HG02938 (cell line): ENCODE measurements around the gene TMEM143.
"Not testable (repeated sequence)": the region's sequence is repeated elsewhere in the genome, so short reads cannot be mapped to it uniquely, and the experiment has no call there.

Experiments
- ATAC-seq: cut with Tn5 transposase; IDR thresholded peaks from one replicate; pipeline ENCODE4 v1.9.1; 2021; ENCODE audit warnings: mild to moderate bottlenecking, moderate library complexity; ENCODE audit not compliant: unreplicated experiment

Gene TMEM143

DNA sequence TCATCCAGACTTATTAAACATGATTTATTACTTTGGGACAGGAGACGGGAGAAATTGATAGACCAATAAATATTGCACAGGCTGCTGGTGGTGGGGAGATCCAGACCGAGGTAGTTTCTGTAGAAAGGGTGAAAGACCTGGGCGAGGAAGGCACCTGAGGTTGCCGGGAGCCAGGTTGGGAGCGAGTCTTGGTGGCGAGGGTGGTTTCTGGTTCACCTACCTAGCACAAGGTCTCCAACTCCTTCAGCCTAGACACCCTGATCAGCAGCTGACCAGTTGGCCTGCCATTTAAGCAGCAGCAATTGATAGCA, 31.4 kb downstream of the TMEM143 start:
- no peak for ATAC-seq

DNA sequence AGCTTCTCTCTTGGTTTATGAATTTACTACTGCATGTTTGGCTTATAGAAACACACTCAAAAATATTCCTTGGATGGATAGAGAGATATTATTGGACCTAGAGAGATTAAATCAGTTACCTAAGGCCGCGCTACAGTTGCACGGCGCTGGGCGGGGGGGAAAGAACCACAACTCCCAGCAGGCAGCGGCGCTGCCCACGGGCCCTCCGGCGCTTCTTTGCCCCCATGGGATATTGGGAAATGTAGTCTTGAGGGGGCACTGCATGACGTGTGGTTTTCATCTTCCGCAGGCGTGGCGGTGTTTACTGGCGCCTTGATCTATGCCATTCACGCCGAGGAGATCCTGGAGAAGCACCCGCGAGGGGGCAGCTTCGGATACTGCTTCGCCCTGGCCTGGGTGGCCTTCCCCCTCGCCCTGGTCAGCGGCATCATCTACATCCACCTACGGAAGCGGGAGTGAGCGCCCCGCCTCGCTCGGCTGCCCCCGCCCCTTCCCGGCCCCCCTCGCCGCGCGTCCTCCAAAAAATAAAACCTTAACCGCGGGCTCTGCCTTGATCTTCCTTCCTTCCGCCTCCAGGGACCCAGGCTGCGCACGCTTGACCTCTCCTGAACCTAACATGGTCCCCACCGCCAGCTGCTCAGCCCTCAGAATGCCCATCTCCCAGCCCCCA, 33.6 kb downstream of the TMEM143 start:
- no peak for ATAC-seq

DNA sequence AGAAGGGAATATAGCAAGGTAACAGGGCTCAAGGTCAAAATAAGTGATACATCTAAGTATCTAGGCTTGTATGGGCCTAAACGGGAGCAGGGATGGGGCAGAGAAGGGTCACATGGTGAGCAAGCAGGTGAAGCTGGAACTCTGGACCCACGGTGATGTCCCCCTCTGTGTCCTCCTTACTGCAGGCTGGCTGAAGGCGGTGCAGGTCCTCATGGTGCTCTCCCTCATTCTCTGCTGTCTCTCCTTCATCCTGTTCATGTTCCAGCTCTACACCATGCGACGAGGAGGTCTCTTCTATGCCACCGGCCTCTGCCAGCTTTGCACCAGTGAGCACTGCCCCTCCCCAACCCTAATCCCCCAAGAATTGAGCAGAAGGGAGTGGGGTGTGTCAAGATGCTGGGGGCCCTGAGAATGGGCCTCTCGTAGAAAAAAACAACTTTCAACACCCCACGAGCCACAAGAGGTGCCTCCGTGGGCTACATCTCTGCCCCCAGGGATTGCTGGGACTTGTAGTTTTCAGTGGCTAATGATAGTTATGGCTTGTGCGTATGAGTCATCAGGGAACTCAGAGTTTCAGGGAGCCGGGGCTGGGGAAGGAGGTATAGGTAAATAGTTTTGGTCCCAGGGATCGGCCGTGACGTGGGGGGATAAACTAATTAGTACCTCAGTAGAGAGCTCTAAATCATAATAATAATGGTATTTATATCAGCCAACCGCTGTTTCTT, 34.4 kb downstream of the TMEM143 start:
- no peak for ATAC-seq

DNA sequence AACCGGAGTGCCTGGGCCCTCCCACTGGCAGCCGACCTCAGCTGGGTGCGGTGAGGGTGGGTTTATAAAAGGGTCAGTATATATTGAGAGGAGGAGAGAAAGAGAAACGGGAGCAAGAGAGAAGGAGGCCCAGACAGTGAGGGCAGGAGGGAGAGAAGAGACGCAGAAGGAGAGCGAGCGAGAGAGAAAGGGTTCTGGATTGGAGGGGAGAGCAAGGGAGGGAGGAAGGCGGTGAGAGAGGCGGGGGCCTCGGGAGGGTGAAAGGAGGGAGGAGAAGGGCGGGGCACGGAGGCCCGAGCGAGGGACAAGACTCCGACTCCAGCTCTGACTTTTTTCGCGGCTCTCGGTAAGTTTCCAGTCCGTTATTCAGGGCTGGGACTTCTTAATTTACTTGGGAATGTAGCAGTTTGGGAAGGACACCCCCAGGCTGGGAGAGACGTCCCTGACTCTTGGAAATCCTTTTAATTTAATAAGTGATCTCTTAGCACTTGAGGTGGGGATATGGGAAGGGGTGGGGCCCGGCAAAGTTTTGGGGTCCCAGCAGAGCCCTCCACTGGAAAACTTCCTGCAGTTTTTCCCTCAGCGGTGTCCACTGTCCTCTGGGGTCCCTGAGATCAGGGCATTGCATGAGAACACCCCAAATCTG, 38.4 kb downstream of the TMEM143 start, which contains the start of gene EMP3:
Gene EMP3 (plus strand): TSS at position 288 of the 646 bp plus-strand sequence. CDS start 1,293 bp downstream, outside the sequence.
- ATAC-seq = no peak

DNA sequence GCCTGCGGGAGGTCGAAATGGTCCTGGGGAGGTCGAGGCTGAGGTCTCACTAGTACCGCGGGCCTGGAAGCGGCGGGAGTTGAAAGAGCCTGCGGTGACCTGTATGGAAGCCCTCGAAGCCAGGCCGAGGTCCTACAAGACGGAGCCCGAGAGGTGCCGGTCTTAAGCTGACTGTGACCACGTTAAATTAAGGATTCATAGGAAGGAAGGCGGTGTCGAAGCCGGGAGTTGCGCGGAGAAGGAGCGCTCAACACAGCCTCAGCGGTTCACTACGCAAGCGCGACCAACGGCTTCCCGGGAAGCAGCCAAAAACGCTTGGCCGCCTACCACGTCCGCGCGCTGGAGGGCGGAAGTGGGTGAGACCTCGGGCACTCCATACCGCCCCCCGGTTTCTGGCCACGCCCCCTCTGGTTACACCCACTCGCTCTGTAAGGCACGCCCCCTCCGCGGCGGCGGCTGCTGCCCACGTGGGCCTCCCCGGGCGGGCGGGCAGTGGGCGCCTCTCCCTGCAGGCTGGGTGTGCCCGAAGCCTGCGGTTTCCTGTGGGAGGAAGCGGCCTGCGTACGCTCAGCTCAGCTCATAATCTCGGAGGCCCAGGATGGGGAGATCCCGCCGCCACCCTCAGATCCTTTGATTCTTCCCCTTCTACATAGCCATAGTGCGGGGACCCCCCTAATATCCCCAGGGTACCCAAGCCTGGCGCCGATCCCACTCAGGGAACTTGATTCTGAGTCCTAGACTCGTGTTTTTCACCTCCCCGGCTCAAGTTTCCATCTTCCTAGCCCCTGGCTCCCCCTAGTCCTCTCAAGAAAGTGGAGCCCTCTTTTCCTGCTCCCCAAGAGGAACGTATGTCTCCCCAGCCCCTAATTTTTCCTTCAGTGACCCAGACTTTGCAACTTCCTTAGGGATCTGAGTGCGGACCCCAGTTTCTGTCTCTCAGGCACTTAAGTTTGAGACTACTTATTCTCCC, 41.8 kb downstream of the TMEM143 start:
- peak; percentile 54 for ATAC-seq

DNA sequence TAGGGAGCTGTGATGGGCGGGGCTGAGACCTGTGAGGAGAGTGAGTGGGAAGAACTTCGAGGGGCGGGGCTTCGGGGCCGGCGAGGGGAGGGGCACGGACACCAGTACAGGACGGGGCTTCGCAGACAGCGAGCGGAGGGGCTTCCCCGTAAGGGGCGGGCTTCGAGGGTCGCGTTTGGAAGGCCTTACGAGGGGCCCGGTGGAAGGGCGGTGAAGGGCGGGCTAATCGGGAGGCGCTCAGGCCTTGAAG, 42.4 kb downstream of the TMEM143 start:
- peak; percentile 48 for ATAC-seq

DNA sequence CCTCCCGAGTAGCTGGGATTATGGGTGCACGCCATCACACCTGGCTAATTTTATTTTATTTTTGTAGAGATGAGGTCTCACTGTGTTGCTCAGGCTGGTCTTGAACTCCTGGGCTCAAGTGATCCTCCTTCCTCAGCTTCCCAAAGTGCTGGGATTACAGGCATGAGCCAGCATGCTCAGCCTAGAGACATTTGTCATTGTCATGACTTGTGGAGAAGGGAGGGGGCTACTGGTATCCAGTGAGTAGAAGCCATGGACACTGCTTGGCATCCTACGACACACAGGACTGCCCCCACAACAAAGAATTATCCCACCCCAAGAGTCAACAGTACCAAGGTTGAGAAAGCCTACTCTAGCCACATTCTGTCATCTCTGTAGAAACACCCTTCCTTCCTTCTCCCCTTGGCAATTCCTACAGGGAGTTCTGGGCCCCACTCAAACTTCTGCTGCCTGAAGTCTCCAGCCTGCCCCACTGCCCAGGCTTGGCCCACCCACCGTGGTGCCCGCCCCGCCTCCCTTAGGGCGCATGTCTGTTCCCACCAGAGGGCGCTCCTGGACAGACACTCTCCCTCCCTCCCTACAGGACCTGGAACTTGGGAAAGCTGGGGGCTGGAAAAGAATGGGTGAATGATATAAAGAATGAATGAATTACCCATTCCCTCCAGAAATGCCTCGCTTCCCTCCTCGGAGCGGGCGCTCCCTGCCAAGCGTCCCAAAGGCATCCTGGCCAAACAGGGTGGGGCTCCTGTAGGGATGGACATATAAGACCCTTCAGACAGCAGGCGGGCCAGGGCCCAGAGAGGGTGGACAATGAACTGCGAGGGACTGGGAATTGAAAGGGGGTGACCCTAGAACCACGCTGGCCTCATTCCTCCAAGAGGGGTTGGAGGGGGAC, 43.8 kb downstream of the TMEM143 start:
- no peak for ATAC-seq

DNA sequence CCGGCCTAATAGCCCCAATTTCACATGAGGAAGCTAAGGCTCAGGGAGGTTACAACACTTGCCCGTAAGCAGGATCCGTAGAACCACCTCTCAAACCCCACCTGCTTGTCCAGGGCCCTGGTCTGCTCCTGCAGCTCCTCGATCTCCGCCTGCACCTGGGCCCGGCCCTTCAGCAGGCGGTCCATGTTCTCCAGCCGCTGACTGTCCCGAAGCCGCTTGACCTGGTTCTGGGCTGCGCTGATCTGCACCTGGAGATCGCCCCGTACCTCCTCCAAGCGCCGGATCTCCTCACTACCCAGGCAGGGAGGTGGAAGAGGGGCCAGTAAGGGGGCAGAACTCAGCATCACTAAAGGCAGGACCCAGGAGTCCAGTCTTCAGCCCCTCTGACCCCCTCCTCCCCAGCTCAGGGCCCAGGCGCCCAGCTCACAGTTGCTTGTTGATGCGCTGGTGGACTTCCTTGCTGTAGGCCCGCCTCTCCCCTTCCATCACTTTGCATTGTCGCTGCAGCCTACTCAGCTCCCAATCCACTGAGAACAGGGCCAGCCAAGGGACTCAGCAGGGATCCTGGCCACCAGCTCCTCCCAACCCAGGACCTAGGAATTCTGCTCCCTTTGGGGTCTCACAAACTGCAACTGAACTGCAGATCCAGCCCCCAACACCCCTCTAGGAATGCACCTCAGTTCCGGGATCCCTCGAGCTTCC, 45.3 kb downstream of the TMEM143 start:
- no peak for ATAC-seq

DNA sequence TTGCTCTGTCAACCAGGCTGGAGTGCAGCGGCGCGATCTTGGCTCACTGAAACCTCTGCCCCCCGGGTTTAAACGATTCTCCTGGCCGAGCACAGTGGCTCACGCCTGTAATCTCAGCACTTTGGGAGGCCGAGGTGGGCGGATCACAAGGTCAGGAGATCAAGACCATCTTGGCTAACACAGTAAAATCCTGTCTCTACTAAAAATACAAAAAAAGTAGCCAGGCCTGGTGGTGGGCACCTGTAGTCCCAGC, 46.1 kb downstream of the TMEM143 start:
- ATAC-seq = not testable (repeated sequence)

DNA sequence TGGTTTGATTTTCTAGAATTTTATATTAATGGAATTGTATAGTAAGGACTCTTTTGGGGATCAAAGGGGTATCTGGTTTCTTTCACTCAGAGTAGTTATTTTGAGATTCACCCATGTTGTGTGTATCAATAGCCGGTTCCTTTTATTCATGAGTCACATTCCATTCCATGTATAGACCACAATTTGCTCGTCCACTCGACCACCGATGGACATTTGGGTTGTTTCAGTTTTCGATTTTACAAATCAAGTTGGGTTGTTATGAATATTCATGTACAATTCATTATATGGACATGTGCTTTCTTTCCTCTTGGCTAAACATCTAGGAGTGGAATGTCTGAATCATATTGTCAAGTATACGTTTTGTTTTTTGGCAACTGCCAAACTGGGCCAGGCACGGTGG, 48.0 kb downstream of the TMEM143 start:
- ATAC-seq = no peak

DNA sequence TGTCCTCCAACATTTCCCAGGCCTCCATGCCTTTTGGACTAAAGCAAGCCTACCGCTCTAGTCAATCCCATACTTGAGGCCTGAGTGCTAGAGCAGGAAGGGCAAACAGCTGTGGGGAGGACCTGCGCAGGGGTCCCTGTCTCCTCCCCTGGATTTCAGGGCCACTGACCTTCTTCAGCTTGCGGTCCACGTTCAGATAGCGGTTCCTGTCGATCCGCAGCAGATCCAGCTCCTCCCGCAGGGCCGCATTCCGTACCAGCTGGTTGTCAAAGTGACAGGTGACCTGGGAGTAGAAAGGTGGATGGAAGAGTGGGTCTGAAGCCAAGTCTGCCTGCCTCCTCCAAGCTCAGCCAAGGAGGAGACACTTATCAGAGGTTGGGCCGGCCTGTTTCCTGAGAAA, 52.4 kb downstream of the TMEM143 start:
- no peak for ATAC-seq

DNA sequence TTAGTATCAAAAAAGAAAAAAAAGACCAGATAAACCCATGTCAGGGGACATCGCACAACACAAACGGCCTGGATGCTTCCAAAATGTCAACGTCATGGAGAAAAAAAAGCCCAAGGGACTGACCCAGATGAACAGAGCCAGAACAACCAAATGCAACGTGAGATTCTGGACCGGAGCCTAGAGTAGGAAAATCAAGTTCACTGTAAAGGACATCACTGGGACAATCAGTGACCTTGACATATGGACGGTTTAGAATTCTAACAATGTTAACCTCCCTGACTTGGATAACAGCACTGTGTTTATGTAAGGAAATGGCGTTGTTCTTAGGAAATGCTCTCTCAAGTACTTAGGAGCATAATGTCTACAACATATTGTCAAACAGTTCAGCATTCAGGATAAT, 53.5 kb downstream of the TMEM143 start:
- ATAC-seq = no peak

DNA sequence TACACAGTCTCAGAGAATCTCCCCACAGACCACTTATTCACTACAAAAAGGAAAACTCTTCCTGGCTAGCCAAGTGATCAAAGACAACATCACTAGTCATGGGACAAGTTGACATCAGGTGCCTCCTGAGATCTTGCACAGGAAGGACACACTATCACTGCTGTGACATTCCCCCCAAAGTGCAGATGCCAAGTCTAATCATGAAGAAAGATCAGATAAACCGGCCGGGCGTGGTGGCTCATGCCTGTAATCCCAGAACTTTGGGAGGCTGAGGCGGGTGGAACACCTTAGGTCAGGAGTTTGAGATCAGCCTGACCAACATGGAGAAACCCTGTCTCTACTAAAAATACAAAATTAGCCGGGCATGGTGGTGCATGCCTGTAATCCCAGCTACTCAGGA, 54.0 kb downstream of the TMEM143 start:
- ATAC-seq = not testable (repeated sequence)

DNA sequence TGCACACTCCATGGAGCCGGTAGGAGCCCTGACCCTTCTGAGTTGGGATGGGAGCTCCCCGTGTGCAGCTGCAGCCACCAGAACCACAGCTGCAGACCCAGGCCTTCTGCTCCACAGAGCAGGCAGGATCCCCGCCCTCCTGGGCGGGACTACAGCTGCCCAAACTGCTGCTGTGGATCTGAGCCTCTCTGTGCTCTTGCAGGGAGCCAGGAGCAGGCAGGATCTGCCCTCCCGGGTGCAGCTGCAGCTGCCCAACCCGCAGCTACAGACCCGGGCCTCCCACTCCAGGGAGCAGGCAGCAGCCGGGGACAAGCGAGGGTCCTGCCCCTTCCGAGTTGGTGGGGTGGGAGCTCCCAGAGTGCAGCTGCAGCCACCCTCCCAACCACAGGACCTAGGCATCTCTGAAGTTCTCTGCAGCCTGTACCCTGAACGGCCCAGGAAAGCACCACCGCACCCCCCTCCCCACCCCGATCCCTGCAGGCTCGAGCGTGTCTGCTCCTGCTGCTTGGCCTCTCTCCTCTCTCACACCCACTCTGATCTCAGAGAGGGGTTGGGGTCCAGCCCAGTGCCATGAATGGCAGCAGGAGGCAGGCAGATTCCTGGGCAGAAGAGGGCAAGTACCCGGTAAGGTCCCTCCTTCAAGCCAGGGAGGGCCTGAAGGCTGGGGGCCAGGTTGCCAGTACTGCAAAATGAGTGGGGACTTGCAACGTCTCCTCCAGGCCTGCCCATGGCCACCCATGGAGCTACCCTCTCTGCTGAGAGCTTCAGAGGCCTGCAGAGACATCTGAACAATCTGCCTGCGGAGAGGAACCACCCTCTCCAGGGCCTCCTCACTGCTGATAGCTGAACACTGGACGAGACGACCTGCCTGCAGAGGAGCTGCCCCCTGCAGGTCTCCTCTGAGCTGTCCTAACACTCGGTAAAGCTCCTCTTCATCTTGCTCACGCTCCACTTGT, 54.8 kb downstream of the TMEM143 start:
- ATAC-seq = no peak

DNA sequence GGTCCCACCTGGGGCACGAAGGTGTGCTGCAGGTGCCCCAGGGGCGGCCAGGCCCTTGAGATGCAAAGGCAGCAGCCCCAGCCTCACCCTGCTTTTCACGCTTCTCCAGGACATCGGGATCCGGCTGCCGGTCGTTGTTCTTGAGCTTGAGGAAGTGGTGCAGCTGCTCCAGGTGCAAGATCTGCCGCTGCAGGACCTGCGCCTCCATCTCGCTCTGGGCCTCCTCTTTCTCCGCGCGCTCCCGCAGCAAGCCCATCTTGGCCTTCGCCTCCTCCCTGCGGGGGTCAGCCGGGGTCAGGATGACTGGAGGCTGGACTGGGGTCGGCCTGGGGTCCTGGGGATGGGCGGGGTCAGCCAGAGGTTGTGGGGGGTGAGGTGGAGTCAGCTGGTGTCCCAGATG, 59.9 kb downstream of the TMEM143 start:
- no peak for ATAC-seq

DNA sequence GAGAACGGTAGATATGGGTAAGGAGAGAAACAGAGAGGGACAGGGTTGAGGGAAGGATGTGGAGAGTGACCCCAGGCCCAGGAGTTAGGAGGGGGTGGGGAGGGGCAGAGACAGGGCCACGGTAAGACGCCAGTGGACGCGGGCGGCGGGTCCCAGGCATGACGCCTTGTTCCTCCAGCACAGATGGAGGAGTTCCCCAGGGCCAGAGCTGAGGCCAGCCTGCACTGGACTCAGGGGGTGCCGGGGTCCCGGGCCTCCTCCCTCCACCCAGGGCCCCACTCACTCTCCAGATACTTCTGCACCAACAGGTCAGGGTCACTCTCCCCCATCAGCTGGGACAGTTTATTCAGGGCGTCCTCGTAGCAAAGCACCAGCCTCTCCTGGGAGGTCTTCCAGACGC, 60.4 kb downstream of the TMEM143 start:
- no peak for ATAC-seq

DNA sequence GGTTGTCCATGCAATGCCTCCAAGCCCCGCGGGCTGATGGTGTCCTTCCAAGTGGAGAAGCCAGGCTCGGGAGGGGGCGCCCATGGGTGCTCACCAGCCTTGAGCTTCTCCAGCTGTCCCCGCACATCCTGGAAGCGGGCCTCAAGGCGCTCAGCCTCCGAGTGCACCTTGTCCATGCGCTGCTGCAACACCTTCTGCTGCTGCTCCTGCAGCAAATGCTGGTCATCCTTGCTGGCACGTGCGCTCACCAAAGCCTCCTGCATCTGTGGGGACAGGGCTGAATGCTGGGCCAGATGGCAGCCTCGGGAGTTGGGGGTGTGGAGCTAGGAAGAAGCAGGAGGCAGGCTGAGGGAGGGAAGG, 61.2 kb downstream of the TMEM143 start:
- ATAC-seq = no peak

DNA sequence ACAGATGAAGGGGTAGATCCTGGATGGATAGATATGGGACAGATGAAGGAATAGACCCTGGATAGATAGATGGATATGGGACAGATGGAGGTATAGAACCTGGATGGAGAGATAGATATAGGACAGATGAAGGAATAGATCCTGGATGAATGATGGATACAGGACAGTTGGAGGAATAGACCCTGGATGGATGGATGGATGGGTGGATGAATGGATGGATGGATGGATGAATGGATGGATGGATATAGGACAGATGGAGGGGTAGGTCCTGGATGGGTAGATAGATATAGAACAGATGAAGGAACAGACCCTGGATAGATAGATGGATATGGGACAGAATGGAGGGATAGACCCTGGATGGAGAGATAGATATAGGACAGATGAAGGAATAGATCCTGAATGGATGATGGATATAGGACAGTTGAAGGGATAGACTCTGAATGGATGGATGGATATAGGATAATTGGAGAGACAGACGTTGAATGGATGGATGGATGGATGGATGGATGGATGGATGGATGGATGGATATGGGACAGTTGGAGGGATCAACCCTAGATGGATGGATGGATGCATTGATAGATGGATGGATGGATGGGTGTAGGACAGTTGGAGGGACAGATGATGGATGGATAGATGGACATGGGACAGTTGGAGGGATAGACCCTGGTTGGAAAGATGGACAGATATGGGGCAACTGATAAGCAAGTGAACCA, 61.7 kb downstream of the TMEM143 start:
- ATAC-seq = no peak
